ENCODE data around the gene ENPP4.
A peak's percentile ranks its signal among the peaks of the same experiment; 100 is the strongest.

The ENPP4 gene

DNA sequence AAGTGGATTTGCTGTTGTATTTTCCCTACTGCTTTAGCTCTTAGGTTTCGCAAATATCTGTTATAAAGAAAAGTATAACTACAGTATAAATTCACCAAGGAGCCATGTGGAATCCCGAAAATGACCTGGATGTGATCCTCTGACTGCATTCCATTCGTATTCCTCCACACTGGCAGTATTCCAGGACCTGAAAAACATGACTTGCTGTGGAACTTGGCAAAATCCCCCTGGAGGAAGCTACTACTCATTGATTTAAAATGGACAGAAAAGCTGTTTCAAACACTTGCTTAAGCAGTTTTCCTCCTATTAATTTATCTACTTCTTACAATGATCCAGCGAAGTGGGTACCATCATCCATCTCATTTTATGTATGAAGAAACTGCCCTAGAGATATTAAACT lies 54.3 kb downstream of the ENPP4 start:
- H3K4me3 ChIP-seq (ENCODE audit: low read length), result no peak overlapping the region
- TF ChIP-seq, protein P1, sequence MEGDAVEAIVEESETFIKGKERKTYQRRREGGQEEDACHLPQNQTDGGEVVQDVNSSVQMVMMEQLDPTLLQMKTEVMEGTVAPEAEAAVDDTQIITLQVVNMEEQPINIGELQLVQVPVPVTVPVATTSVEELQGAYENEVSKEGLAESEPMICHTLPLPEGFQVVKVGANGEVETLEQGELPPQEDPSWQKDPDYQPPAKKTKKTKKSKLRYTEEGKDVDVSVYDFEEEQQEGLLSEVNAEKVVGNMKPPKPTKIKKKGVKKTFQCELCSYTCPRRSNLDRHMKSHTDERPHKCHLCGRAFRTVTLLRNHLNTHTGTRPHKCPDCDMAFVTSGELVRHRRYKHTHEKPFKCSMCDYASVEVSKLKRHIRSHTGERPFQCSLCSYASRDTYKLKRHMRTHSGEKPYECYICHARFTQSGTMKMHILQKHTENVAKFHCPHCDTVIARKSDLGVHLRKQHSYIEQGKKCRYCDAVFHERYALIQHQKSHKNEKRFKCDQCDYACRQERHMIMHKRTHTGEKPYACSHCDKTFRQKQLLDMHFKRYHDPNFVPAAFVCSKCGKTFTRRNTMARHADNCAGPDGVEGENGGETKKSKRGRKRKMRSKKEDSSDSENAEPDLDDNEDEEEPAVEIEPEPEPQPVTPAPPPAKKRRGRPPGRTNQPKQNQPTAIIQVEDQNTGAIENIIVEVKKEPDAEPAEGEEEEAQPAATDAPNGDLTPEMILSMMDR (conservative IDR thresholded peaks at IDR 0.05; ENCODE audit: low read length), result peak; percentile 37; the same call in 1 of the 2 replicates
- peak; percentile 93 for DNase-seq (ENCODE audit: low read depth)

DNA sequence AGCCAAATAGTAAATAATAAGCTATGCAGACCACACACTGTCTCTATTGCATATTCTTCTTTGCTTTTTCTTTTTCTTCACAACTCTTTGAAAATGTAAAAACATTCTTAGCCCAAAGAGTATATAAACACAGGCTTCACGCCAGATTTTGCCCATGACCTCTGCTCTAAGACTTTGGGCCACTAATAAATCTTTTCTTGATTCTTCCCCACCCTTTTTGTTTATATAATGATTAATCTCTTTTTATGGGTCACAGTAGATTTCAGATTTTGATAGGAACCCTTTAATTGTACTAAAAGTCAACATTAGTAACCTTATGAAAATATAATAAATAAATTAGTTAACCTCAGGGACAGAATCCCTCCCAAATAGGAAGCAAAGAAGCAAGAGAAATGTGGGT lies 56.8 kb downstream of the ENPP4 start:
- TF ChIP-seq, protein P1 (conservative IDR thresholded peaks at IDR 0.05; ENCODE audit: low read length), result no peak
- no peak for DNase-seq (ENCODE audit: low read depth)
- H3K4me3 ChIP-seq (ENCODE audit: low read length), result no peak overlapping the region

DNA sequence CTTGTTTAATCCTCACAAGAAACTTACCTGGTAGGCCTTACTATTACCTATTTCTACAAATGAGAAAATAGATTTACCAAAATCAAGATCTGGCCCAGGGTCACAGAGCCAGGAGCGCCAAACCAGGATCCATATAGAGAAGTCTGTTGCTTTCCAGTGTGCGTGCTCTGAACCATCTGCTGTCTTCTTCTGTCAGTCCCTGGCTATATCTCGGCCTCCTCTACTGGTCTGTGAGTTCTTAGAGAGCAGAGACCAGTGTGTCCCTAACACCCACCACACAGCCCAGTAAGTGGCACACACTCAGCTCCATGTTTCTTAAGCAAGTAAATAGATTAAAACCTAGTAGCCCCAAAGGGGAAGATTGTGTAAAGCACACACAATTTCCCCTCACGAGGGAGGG lies 59.9 kb downstream of the ENPP4 start:
- H3K4me3 ChIP-seq (ENCODE audit: low read length), result no peak overlapping the region
- TF ChIP-seq, protein P1 (conservative IDR thresholded peaks at IDR 0.05; ENCODE audit: low read length), result no peak
- DNase-seq (ENCODE audit: low read depth), result no peak

DNA sequence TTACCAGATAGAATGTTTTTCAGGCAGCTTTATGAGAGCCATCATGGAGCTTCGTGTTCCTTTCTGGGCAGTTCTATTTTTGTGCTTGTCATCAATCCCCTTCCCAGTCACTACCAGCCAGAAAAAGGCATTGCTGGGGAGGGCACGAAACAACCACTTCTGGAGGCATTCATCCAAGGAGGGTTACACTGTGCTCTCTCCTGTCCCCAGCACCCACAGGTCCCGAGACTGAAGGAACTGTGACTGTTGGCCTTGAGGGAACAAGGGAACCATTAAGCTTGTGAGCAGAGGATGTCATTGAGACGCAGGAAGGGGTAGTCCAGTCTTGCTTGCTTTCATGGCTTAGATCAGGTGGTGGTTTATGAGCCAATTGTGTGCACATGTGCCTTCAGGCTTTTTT lies 61.1 kb downstream of the ENPP4 start:
- DNase-seq (ENCODE audit: low read depth), result no peak
- TF ChIP-seq, protein P1 (conservative IDR thresholded peaks at IDR 0.05; ENCODE audit: low read length), result no peak
- H3K4me3 ChIP-seq (ENCODE audit: low read length), result no peak overlapping the region

DNA sequence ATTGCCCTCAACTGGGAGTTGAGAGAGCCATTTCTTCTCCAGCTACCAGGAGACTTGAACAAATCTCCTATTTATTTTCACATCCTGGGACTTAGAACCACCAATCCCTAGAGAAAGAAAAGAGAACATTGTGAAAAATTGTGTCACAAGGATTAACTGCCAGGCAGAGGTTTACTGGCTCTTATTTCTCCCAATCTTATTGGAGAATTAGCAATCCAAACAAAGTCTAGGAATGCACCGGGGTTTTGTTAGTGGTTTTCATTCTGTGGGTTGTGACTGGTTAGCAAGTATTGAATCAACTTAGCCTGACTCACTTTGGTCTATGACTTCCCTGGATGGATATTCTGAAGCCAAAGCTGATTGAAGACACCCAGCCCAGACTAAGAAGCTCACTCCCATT lies 62.2 kb downstream of the ENPP4 start:
- no peak overlapping the region for H3K4me3 ChIP-seq (ENCODE audit: low read length)
- TF ChIP-seq, protein P1 (conservative IDR thresholded peaks at IDR 0.05; ENCODE audit: low read length), result no peak
- peak; percentile 89 for DNase-seq (ENCODE audit: low read depth)

Measured in AG10803 (cell line).